Calu3 (cell line): Measurements from ENCODE around the gene SF3B2. TPM values are rescaled to one million over a fixed set of nuclear protein-coding genes. Genes with fewer than 3 reads are reported as not detected.

Source experiments
- BruUV-seq: library from RNA; stranded (reverse); fragments of 400-500 nt; replicated peaks from 2 replicates; lab custom pipeline; 2021; lab: Mats Ljungman, UMichigan
- CTCF ChIA-PET: fragments of 300-600 bp; sonication (Branson Sonifier 250); formaldehyde crosslinking; loops from one replicate; lab custom pipeline; 2022; ENCODE audit warnings: antibody characterized with exemption; lab: Charles Lee
- DNase-seq: peaks from one replicate; pipeline ENCODE4 v3.0.0; 2022
- H3K27ac Mint-ChIP-seq: one replicate; pipeline ENCODE4 v1.8.0; 2022; ENCODE audit warnings: mixed read lengths; ENCODE audit not compliant: unreplicated experiment
- H3K27me3 Mint-ChIP-seq: one replicate; pipeline ENCODE4 v1.8.0; 2022; ENCODE audit warnings: mixed read lengths; ENCODE audit not compliant: unreplicated experiment
- H3K36me3 Mint-ChIP-seq: one replicate; pipeline ENCODE4 v1.8.0; 2022; ENCODE audit warnings: mild to moderate bottlenecking, moderate library complexity, mixed read lengths; ENCODE audit not compliant: insufficient read depth, unreplicated experiment
- H3K4me1 Mint-ChIP-seq: one replicate; pipeline ENCODE4 v1.8.0; 2022; ENCODE audit warnings: mild to moderate bottlenecking, low read depth, mixed read lengths; ENCODE audit not compliant: unreplicated experiment
- H3K4me3 Mint-ChIP-seq: one replicate; pipeline ENCODE4 v1.8.0; 2022; ENCODE audit warnings: mild to moderate bottlenecking, low read depth, moderate library complexity, mixed read lengths; ENCODE audit not compliant: unreplicated experiment
- H3K9me3 Mint-ChIP-seq: one replicate; pipeline ENCODE4 v1.8.0; 2022; ENCODE audit warnings: low read depth, mixed read lengths; ENCODE audit not compliant: unreplicated experiment
- intact Hi-C: fragments of 100-400 bp; cut with micrococcal nuclease; formaldehyde crosslinking; loops from one replicate; pipeline ENCODE4 v1.10.0; 2022; ENCODE audit not compliant: unreplicated experiment
- total RNA-seq: library from RNA; stranded (reverse); gene quantifications from 2 replicates; pipeline ENCODE4 v1.2.3, GENCODE V29; 2022
- TF ChIP-seq, protein P1 (sequence below): fragments of 200-600 bp; IDR thresholded peaks from one replicate; pipeline ENCODE4 v1.8.0; 2022; ENCODE audit warnings: antibody characterized with exemption; ENCODE audit not compliant: unreplicated experiment

Gene SF3B2
- total RNA-seq, 1 experiment from 2014 or later: 173 TPM

DNA sequence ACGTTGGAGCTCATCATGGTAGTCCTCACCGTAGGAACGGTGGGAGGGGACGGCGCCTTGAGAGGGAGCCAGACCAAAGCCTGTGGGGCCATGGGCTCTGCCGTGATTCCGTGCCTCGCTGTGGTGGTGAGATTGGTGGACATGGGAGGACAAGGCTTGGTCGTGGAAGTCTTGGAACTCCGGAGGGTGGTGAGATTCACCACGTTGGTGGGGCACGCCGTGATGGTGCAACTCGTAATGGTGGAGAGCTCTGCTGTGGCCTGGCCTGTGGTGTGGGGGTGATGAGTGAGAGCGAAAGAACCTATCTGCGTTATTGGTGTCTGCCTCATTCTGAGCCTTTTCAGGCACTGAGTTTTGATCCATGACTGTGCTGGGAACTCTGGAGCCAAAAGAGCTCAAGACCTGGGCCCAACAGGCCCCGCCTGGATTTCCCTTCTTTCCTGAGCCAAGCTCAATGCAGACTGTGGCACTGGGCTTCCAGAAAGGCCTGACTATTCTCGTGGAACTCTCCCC, 26.1 kb upstream of the SF3B2 start, which contains the start of gene CATSPER1:
TSS of gene CATSPER1 (minus strand) at position 463 of the 513 bp plus-strand sequence. CDS start at position 363, 100 bp downstream.
- H3K9me3 Mint-ChIP-seq: no peaks in the 10 kb centered on the region
- BruUV-seq: no TSS peak
- peaks cover 23% of the 10 kb centered on the region for H3K27me3 Mint-ChIP-seq
- no peak within 1 kb of the TSS for H3K4me3 Mint-ChIP-seq
- no peak for DNase-seq
- peaks cover 15% of the 10 kb centered on the region for H3K4me1 Mint-ChIP-seq
- intact Hi-C loops: no loop called here
- peaks cover 9% of the 10 kb centered on the region for H3K36me3 Mint-ChIP-seq
- no peak within 1 kb of the TSS for H3K27ac Mint-ChIP-seq
- TF ChIP-seq, protein P1, sequence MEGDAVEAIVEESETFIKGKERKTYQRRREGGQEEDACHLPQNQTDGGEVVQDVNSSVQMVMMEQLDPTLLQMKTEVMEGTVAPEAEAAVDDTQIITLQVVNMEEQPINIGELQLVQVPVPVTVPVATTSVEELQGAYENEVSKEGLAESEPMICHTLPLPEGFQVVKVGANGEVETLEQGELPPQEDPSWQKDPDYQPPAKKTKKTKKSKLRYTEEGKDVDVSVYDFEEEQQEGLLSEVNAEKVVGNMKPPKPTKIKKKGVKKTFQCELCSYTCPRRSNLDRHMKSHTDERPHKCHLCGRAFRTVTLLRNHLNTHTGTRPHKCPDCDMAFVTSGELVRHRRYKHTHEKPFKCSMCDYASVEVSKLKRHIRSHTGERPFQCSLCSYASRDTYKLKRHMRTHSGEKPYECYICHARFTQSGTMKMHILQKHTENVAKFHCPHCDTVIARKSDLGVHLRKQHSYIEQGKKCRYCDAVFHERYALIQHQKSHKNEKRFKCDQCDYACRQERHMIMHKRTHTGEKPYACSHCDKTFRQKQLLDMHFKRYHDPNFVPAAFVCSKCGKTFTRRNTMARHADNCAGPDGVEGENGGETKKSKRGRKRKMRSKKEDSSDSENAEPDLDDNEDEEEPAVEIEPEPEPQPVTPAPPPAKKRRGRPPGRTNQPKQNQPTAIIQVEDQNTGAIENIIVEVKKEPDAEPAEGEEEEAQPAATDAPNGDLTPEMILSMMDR: no peak
- CTCF ChIA-PET: interaction anchor here (0.6 to 1.6 kb wide), 2 partner anchors 11 to 15 kb away, joined by 3 read pairs; no protein-coding TSS in a partner anchor

DNA sequence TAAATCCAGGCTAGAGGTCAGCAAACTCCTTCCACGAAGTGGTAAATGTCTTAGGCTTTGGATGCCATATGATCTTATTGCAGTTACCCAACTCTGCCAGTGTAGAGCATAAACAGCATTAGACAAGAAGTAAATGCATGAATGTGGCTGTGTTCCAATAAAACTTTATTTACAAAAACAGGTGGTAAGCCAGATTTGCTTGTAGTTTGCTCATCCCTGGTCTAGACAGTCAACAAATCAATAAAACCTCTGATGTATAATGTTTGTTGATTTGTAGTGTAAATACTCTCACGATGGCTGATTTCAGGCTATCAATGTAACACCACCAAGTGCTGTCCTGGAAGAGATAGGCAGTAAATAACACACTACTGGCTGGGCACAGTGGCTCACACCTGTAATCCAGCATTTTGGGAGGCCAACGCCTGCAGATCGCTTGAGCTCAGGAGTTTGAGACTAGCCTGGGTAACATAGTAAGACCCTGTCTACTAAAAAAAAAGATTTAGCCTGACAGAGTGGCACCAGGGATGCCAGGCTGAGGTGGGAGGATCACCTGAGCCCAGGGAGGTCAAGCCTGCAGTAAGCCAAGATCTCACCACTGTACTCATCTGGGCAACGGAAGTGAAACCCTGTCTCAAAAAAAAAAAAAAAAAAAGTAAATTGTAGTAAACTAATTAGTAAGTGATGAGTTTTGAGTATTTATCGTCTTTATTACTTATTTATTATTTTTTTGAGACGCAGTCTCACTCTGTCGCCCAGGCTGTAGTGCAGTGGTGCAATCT, 19.0 kb upstream of the SF3B2 start:
- H3K9me3 Mint-ChIP-seq: no peaks in the 10 kb centered on the region
- DNase-seq: no peak
- TF ChIP-seq, protein P1: no peak
- CTCF ChIA-PET: no interaction called here
- no peak overlapping the region for H3K4me3 Mint-ChIP-seq
- H3K36me3 Mint-ChIP-seq: no peaks in the 10 kb centered on the region
- H3K27ac Mint-ChIP-seq: no peak overlapping the region
- no TSS peak for BruUV-seq
- intact Hi-C loops: no loop called here
- peaks cover 25% of the 10 kb centered on the region for H3K27me3 Mint-ChIP-seq
- no peaks in the 10 kb centered on the region for H3K4me1 Mint-ChIP-seq

DNA sequence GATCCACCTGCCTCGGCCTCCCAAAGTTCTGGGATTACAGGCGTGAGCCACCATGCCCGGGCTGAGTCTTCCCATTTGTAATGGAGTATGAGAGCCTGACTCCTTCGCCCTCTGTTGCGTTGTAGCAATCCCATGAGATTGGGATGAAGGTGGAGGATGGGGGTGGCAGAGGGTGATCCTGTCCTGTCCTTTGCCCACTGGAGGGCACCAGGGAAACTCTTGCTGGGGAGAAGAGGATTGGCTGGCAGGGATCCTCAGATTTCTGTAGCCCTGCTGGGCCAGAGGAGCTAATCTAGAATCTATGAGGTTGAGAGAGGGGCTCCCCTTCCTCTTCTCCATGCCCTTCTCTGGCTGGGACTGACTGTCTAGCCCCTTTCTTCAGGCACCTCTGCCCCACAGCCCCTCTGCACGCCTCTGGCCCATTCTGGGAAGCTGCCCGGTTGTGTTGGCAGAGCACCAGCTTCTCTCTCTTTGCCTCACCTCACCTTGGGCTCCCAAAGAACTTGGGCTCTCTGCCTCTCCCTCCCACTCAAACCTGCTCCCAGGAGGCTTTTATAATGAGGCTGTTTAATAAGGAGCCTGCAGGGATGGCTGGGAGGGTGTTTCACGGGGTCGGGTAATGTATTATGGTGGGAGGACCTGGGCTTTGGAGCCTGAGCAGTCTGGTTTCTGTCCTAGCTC, 16.4 kb upstream of the SF3B2 start:
- H3K36me3 Mint-ChIP-seq: no peaks in the 10 kb centered on the region
- no peak overlapping the region for H3K4me3 Mint-ChIP-seq
- CTCF ChIA-PET: interaction anchor here (0.6 to 1.1 kb wide), 3 partner anchors 9 to 219 kb away, joined by 3 to 5 read pairs (median 4); no protein-coding TSS in a partner anchor
- no peaks in the 10 kb centered on the region for H3K4me1 Mint-ChIP-seq
- DNase-seq: no peak
- TF ChIP-seq, protein P1: no peak
- BruUV-seq: no TSS peak
- H3K27ac Mint-ChIP-seq: no peak overlapping the region
- peaks cover 30% of the 10 kb centered on the region for H3K27me3 Mint-ChIP-seq
- H3K9me3 Mint-ChIP-seq: no peaks in the 10 kb centered on the region
- intact Hi-C loops: no loop called here

DNA sequence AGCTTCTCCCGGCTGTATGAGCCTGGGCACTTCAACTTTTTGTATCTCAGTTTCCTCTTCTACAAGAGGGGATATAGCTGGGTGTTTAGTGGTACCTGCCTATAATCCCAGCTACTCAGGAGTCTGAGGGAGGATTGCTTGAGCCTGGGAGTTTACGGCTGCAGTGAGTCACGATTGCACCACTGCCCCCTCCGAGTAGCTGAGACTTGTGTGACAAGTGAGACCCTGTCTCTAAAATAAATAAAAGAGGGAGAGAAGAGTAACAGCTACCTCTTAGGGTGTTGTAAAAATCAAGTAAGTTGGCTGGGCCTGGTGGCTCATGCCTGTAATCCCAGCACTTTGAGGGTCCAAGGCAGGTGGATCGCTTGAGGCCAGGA, 15.8 kb upstream of the SF3B2 start:
- TF ChIP-seq, protein P1: no peak
- intact Hi-C loops: no loop called here
- Mint-ChIP-seq H3K27ac (no peak overlapping the region), H3K27me3 (peaks cover 34% of the 10 kb centered on the region), H3K4me1 (no peaks in the 10 kb centered on the region), H3K4me3 (no peak overlapping the region), H3K36me3 (no peaks in the 10 kb centered on the region), H3K9me3 (no peaks in the 10 kb centered on the region)
- CTCF ChIA-PET: interaction anchor here (0.6 to 1.1 kb wide), 3 partner anchors 9 to 218 kb away, joined by 3 to 5 read pairs (median 4); no protein-coding TSS in a partner anchor
- no peak for DNase-seq
- BruUV-seq: no TSS peak
